ENCODE measurements around the gene TRAK2. TPM values are rescaled to one million over a fixed set of nuclear protein-coding genes. Genes with fewer than 3 reads are reported as not detected.
A peak's percentile ranks its signal among the peaks of the same experiment; 100 is the strongest.
"Not testable (repeated sequence)": the region's sequence is repeated elsewhere in the genome, so short reads cannot be mapped to it uniquely, and the experiment has no call there.

The TRAK2 gene
- total and polyA plus RNA-seq, 4 donors, result 23.9 to 57.9 (median 32.9) TPM

DNA sequence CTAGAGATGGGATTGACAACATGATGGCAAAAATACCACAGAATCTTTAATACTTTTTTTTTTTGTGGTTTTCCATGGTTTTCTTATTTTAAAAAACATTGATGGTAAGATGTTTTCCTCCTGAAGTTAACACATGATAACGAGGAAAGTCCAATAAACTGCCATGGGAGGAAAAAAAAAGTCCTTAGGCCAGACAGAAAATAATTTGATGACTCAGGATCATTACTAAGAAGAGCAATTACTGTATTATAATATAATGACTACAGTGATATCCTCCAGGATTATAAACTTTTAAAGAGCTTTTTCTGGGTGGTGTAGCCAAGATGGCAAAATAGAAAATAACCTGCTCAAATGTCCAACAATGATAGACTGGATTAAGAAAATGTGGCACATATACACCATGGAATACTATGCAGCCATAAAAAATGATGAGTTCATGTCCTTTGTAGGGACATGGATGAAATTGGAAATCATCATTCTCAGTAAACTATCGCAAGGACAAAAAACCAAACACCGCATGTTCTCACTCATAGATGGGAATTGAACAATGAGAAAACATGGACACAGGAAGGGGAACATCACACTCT is 11.8 kb downstream of the TRAK2 start:
- not testable (repeated sequence) for H3K27ac ChIP-seq (ENCODE audit: low read depth, low read length); DNase-seq (ENCODE audit: low read depth in 4 of 6, low spot score in 6 of 6); H3K4me1 ChIP-seq (ENCODE audit: control insufficient read depth, insufficient read depth, low read length); H3K36me3 ChIP-seq (ENCODE audit: control insufficient read depth, insufficient read depth, low read length); H3K4me3 ChIP-seq (ENCODE audit: low read depth, low read length); H3K27me3 ChIP-seq (ENCODE audit: control insufficient read depth, insufficient read depth, low read length); H3K9me3 ChIP-seq (ENCODE audit: control insufficient read depth, insufficient read depth, low read length)
- no CpG with 5 or more reads among the region's 3 CpGs for WGBS (ENCODE audit: insufficient coverage)

DNA sequence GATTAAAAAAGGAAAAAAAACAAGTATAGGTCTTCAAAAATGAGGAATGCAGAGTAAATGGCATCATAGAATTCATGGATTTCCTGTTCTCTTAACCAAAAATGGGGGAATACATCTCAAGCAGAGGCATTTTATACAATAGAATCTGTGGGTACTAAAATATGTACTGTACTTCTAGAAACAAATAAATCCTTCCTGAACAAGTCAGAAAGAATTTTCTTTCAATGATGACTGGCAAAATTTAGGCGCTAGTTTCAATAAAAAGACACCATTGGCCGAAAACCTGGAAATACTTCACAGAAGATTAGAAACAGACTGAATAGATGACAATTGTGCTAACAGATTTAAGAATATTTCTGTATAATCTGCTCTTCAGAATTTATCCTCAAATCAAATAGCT is 15.1 kb downstream of the TRAK2 start:
- no peaks in the 10 kb centered on the region for H3K9me3 ChIP-seq (ENCODE audit: control insufficient read depth, insufficient read depth, low read length)
- H3K27ac ChIP-seq (ENCODE audit: low read depth, low read length), result no peak overlapping the region
- no peaks in the 10 kb centered on the region for H3K27me3 ChIP-seq (ENCODE audit: control insufficient read depth, insufficient read depth, low read length)
- WGBS (ENCODE audit: insufficient coverage), result no CpG with 5 or more reads among the region's 2 CpGs
- peaks cover 3% of the 10 kb centered on the region for H3K4me1 ChIP-seq (ENCODE audit: control insufficient read depth, insufficient read depth, low read length)
- no peak for DNase-seq (ENCODE audit: low read depth in 4 of 6, low spot score in 6 of 6)
- no peak overlapping the region for H3K4me3 ChIP-seq (ENCODE audit: low read depth, low read length)
- no peaks in the 10 kb centered on the region for H3K36me3 ChIP-seq (ENCODE audit: control insufficient read depth, insufficient read depth, low read length)

DNA sequence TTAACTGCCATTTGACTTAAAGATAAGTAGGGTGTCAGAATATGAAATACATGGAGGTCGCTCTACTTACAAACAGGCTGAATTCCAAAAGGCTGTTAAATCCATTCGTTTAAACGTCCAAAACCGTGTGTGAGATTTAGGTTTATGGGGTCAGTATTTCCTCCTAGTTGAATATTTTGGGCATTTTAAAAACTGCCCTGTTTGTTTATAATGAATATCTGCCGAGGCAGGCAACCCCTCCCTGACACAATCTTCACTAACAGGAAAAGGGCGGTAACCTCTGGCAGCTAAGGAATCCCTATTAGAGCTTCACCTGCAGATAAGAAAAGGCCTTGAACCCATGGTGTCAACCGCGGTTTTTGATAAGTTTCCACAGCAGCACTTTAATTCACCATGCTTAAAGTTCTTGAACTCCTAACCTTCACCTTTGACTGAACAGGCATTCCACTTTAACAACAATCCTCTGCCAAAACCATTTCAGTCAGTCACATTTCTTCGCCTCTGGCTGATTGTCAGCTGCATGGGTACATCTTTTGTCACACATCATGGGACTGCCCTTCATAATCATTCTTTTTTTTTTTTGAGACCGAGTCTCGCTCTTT is 17.8 kb downstream of the TRAK2 start:
- WGBS (ENCODE audit: insufficient coverage), result 78% methylated on average over 7 of the region's 11 CpGs
- Histone ChIP-seq H3K4me3 (ENCODE audit: low read depth, low read length) (no peak overlapping the region), H3K36me3 (ENCODE audit: control insufficient read depth, insufficient read depth, low read length) (no peaks in the 10 kb centered on the region), H3K9me3 (ENCODE audit: control insufficient read depth, insufficient read depth, low read length) (no peaks in the 10 kb centered on the region), H3K27ac (ENCODE audit: low read depth, low read length) (no peak overlapping the region), H3K27me3 (ENCODE audit: control insufficient read depth, insufficient read depth, low read length) (no peaks in the 10 kb centered on the region), H3K4me1 (ENCODE audit: control insufficient read depth, insufficient read depth, low read length) (peaks cover 3% of the 10 kb centered on the region)
- no peak for DNase-seq (ENCODE audit: low read depth in 4 of 6, low spot score in 6 of 6)

DNA sequence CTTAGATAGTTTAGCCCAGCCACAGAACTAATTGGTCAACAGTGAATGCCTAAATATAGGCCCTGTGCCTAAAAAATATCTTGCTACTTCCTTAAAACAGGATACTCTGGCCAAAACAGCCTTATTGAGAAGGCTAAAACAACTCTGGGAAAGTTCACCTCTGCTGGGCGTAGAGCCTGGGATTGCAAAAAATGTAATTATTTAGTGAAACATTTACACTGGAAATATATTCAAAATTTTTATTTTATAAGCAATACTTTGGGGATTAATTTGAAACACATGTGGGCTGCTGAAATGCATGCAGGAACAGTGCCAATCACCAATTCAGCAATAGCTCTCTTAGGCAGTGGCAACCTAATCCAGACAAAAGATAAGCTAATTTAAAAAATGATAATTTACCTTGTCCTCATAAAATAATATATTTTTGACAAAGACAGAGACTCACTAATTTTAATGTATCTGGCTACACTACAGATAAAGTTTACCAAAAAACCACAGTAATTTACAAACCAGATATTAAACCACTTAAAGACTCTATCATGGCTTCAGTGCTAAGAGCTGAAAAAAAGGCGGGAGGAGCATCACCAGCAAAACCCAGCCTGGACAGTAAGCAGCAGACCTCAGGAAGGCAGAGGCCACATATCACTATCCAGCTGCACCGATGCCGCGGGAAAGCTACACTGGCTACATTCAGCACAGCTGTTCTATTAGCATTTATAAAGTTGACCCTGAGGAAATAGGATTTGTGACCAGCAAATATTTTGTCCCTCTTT is 18.5 kb downstream of the TRAK2 start:
- H3K36me3 ChIP-seq (ENCODE audit: control insufficient read depth, insufficient read depth, low read length), result no peaks in the 10 kb centered on the region
- H3K9me3 ChIP-seq (ENCODE audit: control insufficient read depth, insufficient read depth, low read length), result no peaks in the 10 kb centered on the region
- peaks cover 3% of the 10 kb centered on the region for H3K4me1 ChIP-seq (ENCODE audit: control insufficient read depth, insufficient read depth, low read length)
- no peaks in the 10 kb centered on the region for H3K27me3 ChIP-seq (ENCODE audit: control insufficient read depth, insufficient read depth, low read length)
- H3K27ac ChIP-seq (ENCODE audit: low read depth, low read length), result peak overlapping the region; percentile 37
- no peak overlapping the region for H3K4me3 ChIP-seq (ENCODE audit: low read depth, low read length)
- peak in 2 of 6 donors; percentile 11 to 18 for DNase-seq (ENCODE audit: low read depth in 4 of 6, low spot score in 6 of 6)
- 60% methylated on average over 1 of the region's 5 CpGs for WGBS (ENCODE audit: insufficient coverage)

DNA sequence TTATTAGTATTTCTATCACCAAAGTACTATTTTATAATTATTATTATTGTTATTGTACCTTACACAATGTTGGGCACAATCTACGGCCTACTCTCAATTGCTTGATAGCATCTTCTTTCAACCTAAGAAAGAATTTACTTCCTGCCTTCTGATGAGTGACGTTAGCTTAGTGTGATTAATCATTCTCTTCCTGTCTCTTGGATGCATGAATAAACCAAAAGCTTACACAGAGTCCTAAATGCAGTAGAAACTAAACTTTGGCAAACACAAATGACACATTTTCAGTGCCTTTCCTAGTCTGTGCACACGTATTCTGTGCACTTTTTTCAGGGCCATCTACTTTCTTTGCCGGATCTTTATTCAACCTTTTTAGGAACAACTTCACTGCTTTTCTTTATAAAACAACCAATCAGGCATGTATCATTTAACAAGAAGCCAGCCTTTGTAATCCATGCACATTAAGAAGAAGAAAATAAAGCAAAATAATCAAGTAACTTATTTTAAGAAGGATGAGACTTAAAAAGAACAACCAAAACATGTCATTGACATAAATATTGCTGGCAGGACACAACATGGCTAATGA is 19.1 kb downstream of the TRAK2 start:
- DNase-seq (ENCODE audit: low read depth in 4 of 6, low spot score in 6 of 6), result peak in 1 of 6 donors; percentile 51
- peaks cover 3% of the 10 kb centered on the region for H3K4me1 ChIP-seq (ENCODE audit: control insufficient read depth, insufficient read depth, low read length)
- H3K9me3 ChIP-seq (ENCODE audit: control insufficient read depth, insufficient read depth, low read length), result no peaks in the 10 kb centered on the region
- no peak overlapping the region for H3K4me3 ChIP-seq (ENCODE audit: low read depth, low read length)
- H3K27ac ChIP-seq (ENCODE audit: low read depth, low read length), result peak overlapping the region; percentile 37
- WGBS (ENCODE audit: insufficient coverage), result 31% methylated on average over 2 of the region's 4 CpGs
- no peaks in the 10 kb centered on the region for H3K27me3 ChIP-seq (ENCODE audit: control insufficient read depth, insufficient read depth, low read length)
- H3K36me3 ChIP-seq (ENCODE audit: control insufficient read depth, insufficient read depth, low read length), result no peaks in the 10 kb centered on the region

DNA sequence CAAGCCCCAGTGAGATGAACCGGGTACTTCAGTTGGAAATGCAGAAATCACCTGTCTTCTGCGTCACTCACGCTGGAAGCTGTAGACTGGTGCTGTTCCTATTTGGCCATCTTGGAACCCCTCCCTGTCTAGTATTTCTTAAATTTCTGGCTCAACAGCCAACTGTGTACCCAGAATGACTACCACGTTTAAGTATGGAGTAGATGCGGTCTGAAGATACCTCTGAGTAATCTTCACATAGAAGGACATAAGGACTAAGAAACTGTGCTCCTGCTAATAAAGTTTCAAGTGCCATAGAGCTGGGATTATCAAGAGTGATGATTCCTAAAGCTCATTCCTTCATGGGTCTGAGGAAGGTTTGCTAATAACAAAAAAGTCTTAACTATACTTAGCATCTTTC is 20.4 kb downstream of the TRAK2 start:
- no peaks in the 10 kb centered on the region for H3K9me3 ChIP-seq (ENCODE audit: control insufficient read depth, insufficient read depth, low read length)
- no peak overlapping the region for H3K27ac ChIP-seq (ENCODE audit: low read depth, low read length)
- peaks cover 3% of the 10 kb centered on the region for H3K4me1 ChIP-seq (ENCODE audit: control insufficient read depth, insufficient read depth, low read length)
- WGBS (ENCODE audit: insufficient coverage), result 100% methylated on average over 2 of the region's 5 CpGs
- no peak overlapping the region for H3K4me3 ChIP-seq (ENCODE audit: low read depth, low read length)
- H3K27me3 ChIP-seq (ENCODE audit: control insufficient read depth, insufficient read depth, low read length), result no peaks in the 10 kb centered on the region
- H3K36me3 ChIP-seq (ENCODE audit: control insufficient read depth, insufficient read depth, low read length), result no peaks in the 10 kb centered on the region
- no peak for DNase-seq (ENCODE audit: low read depth in 4 of 6, low spot score in 6 of 6)

DNA sequence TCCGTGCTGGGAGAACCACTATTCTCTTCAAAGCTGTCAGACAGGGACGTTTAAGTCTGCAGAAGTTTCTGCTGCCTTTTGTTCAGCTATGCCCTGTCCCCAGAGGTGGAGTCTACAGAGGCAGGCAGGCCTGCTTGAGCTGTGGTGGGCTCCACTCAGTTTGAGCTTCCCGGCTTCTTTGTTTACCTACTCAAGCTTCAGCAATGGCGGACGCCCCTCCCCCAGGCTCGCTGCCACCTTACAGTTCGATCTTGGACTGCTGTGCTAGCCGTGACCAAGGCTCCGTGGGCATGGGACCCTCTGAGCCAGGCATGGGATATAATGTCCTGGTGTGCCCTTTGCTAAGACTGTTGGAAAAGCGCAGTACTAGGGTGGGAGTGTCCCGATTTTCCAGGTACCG is 20.9 kb downstream of the TRAK2 start:
- not testable (repeated sequence) for H3K4me3 ChIP-seq (ENCODE audit: low read depth, low read length); H3K4me1 ChIP-seq (ENCODE audit: control insufficient read depth, insufficient read depth, low read length); H3K27me3 ChIP-seq (ENCODE audit: control insufficient read depth, insufficient read depth, low read length); DNase-seq (ENCODE audit: low read depth in 4 of 6, low spot score in 6 of 6); H3K36me3 ChIP-seq (ENCODE audit: control insufficient read depth, insufficient read depth, low read length); H3K9me3 ChIP-seq (ENCODE audit: control insufficient read depth, insufficient read depth, low read length); H3K27ac ChIP-seq (ENCODE audit: low read depth, low read length)
- 98% methylated on average over 11 of the region's 12 CpGs for WGBS (ENCODE audit: insufficient coverage)

DNA sequence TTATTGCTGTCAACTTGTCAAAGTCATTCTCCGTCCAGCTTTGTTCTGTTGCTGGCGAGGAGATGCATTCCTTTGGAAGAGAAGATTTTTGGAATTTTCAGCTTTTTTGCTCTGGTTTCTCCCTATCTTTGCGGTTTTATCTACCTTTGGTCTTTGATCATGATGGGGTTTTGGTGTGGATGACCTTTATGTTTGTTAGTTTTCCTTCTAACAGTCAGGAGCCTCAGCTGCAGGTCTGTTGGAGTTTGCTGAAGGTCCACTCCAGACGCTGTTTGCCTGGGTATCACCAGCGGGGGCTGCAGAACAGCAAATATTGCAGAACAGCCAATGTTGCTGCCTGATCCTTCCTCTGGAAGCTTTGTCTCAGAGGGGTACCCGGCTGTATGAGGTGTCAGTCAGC is 21.4 kb downstream of the TRAK2 start:
- not testable (repeated sequence) for H3K4me3 ChIP-seq (ENCODE audit: low read depth, low read length); H3K27ac ChIP-seq (ENCODE audit: low read depth, low read length); H3K27me3 ChIP-seq (ENCODE audit: control insufficient read depth, insufficient read depth, low read length); H3K9me3 ChIP-seq (ENCODE audit: control insufficient read depth, insufficient read depth, low read length); H3K4me1 ChIP-seq (ENCODE audit: control insufficient read depth, insufficient read depth, low read length); DNase-seq (ENCODE audit: low read depth in 4 of 6, low spot score in 6 of 6); H3K36me3 ChIP-seq (ENCODE audit: control insufficient read depth, insufficient read depth, low read length)
- 99% methylated on average over 5 of the region's 6 CpGs for WGBS (ENCODE audit: insufficient coverage)

DNA sequence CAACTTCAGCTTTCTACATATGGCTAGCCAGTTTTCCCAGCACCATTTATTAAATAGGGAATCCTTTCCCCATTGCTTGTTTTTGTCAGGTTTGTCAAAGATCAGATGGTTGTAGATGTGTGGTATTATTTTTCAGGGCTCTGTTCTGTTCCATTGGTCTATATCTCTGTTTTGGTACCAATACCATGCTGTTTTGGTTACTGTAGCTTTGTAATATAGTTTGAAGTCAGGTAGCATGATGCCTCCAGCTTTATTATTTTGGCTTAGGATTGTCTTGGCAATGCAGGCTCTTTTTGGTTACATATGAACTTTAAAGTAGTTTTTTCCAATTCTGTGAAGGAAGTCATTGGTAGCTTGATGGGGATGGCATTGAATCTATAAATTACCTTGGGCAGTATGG is 22.9 kb downstream of the TRAK2 start:
- not testable (repeated sequence) for H3K27ac ChIP-seq (ENCODE audit: low read depth, low read length); H3K36me3 ChIP-seq (ENCODE audit: control insufficient read depth, insufficient read depth, low read length); H3K4me3 ChIP-seq (ENCODE audit: low read depth, low read length); DNase-seq (ENCODE audit: low read depth in 4 of 6, low spot score in 6 of 6); H3K27me3 ChIP-seq (ENCODE audit: control insufficient read depth, insufficient read depth, low read length); H3K4me1 ChIP-seq (ENCODE audit: control insufficient read depth, insufficient read depth, low read length); H3K9me3 ChIP-seq (ENCODE audit: control insufficient read depth, insufficient read depth, low read length)
